GM04504 (cell line): ENCODE results near the gene WDFY2.
A peak's percentile ranks its signal among the peaks of the same experiment; 100 is the strongest.

ENCODE experiments used
- DNase-seq: peaks from one replicate; pipeline ENCODE4 v3.0.0-alpha.2; 2012; ENCODE audit warnings: low read depth

Gene WDFY2

GRCh38 chr13:51707461-51707860, 123.2 kb downstream of the WDFY2 start:
- DNase-seq: no peak

GRCh38 chr13:51713807-51714206, 129.5 kb downstream of the WDFY2 start:
- no peak for DNase-seq

GRCh38 chr13:51714663-51715168, 130.5 kb downstream of the WDFY2 start:
- no peak for DNase-seq

GRCh38 chr13:51715613-51716012, 131.4 kb downstream of the WDFY2 start:
- DNase-seq: no peak

GRCh38 chr13:51717786-51718398, 133.6 kb downstream of the WDFY2 start:
- DNase-seq: no peak

- DNase-seq: no peak
These were observed 135.1 kb downstream of the WDFY2 start for GRCh38 chr13:51719394-51719793.

- DNase-seq: no peak
These were observed 137.2 kb downstream of the WDFY2 start for GRCh38 chr13:51721496-51721895.

- no peak for DNase-seq
These were observed 139.3 kb downstream of the WDFY2 start for GRCh38 chr13:51723529-51723928.

GRCh38 chr13:51724721-51725120, 140.5 kb downstream of the WDFY2 start:
- DNase-seq: no peak

GRCh38 chr13:51726446-51727193, 142.4 kb downstream of the WDFY2 start:
- no peak for DNase-seq

GRCh38 chr13:51727634-51728274, 143.5 kb downstream of the WDFY2 start:
- no peak for DNase-seq

GRCh38 chr13:51728275-51728673, 144.0 kb downstream of the WDFY2 start:
- DNase-seq: no peak

- DNase-seq: peak; percentile 72
These were observed 144.7 kb downstream of the WDFY2 start for GRCh38 chr13:51728972-51729371.

GRCh38 chr13:51729866-51730553, 145.7 kb downstream of the WDFY2 start:
- DNase-seq: peak; percentile 71

- DNase-seq: no peak
These were observed 146.7 kb downstream of the WDFY2 start for GRCh38 chr13:51730927-51731326.

- no peak for DNase-seq
These were observed 147.5 kb downstream of the WDFY2 start for GRCh38 chr13:51731759-51732158.

- DNase-seq: no peak
These were observed 149.4 kb downstream of the WDFY2 start for GRCh38 chr13:51733374-51734298.

GRCh38 chr13:51734786-51735185, 150.5 kb downstream of the WDFY2 start:
- no peak for DNase-seq

GRCh38 chr13:51737609-51738008, 153.3 kb downstream of the WDFY2 start:
- no peak for DNase-seq

- no peak for DNase-seq
These were observed 154.1 kb downstream of the WDFY2 start for GRCh38 chr13:51738226-51738905.
